DMS53 treated with DMSO at 0.1 percent for 48 hours (cell line): ENCODE results near the gene BLVRA.

Experiments used
- DNase-seq: peaks from one replicate; lab custom pipeline; 2025; ENCODE audit not compliant: unreplicated experiment; lab: John Stamatoyannopoulos, UW

The BLVRA gene

DNA sequence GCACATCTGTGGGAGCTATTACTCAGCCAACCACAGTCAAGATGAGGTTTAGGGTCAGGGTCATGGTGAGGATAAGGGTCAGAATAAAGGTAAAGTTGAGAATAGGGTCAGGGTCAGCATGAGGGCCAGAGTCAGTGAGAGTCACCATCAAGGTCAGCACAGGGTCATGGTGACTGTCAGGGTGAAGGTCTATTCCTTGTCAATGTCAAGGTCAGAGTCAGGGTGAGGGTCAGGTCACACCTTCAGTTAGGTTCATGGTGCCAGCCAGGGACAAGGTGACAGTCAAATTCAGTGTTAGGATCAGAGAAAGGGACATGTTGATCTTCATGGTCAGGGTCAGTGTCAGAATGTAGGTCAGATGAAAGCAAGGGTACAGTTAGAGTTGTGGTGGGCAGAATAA lies 96.7 kb downstream of the BLVRA start:
- no peak for DNase-seq

- DNase-seq: no peak
Observed at GRCh38 chr7:43856316-43856715, 97.8 kb downstream of the BLVRA start.
